Caco-2 (cell line): ENCODE measurements around the gene FRMD4A. TPM values are rescaled to one million over a fixed set of nuclear protein-coding genes. Genes with fewer than 3 reads are reported as not detected.

Experiments
- BruUV-seq: library from RNA; stranded (reverse); fragments of 400-500 nt; replicated peaks from 2 replicates; lab custom pipeline; 2021; lab: Mats Ljungman, UMichigan
- CTCF ChIA-PET: fragments of 300-600 bp; sonication (Branson Sonifier 250); formaldehyde crosslinking; loops from one replicate; lab custom pipeline; 2022; ENCODE audit warnings: antibody characterized with exemption; lab: Charles Lee
- POLR2A ChIA-PET: fragments of 300-600 bp; sonication (Branson Sonifier 250); formaldehyde crosslinking; loops from one replicate; lab custom pipeline; 2022; ENCODE audit warnings: antibody characterized with exemption; lab: Charles Lee
- DNase-seq, 2 experiments: peaks; one replicate each; pipeline versions ENCODE4 v3.0.0 to v3.0.0-alpha.2; 2020 to 2022
- H3K27me3 ChIP-seq: replicated peaks from 2 replicates; pipeline ENCODE4 v1.6.0; 2011; ENCODE audit warnings: low read length; ENCODE audit not compliant: control insufficient read depth, insufficient read depth
- H3K36me3 ChIP-seq: 2 replicates; pipeline ENCODE4 v1.5.1; 2011; ENCODE audit warnings: low read length; ENCODE audit not compliant: control insufficient read depth, insufficient read depth
- H3K4me1 ChIP-seq: fragments of 250-450 bp; sonication (Bioruptor Pico); 2 replicates; pipeline ENCODE4 v1.5.1; 2020; ENCODE audit warnings: mild to moderate bottlenecking
- H3K4me3 ChIP-seq: 2 replicates; pipeline ENCODE4 v1.5.1; 2011; ENCODE audit warnings: low read depth, mild to moderate bottlenecking, control low read depth, low read length
- H3K9me3 ChIP-seq: fragments of 250-450 bp; sonication (Bioruptor Pico); 2 replicates; pipeline ENCODE4 v1.5.1; 2020; ENCODE audit warnings: mild to moderate bottlenecking, moderate library complexity
- H3K27ac Mint-ChIP-seq: one replicate; pipeline ENCODE4 v1.8.0; 2022; ENCODE audit warnings: mixed read lengths; ENCODE audit not compliant: unreplicated experiment
- H3K27me3 Mint-ChIP-seq: one replicate; pipeline ENCODE4 v1.8.0; 2022; ENCODE audit warnings: mixed read lengths; ENCODE audit not compliant: insufficient read depth, unreplicated experiment
- H3K36me3 Mint-ChIP-seq: one replicate; pipeline ENCODE4 v1.8.0; 2022; ENCODE audit warnings: mild to moderate bottlenecking, mixed read lengths; ENCODE audit not compliant: insufficient read depth, unreplicated experiment
- H3K4me1 Mint-ChIP-seq: one replicate; pipeline ENCODE4 v1.8.0; 2022; ENCODE audit warnings: low read depth, mixed read lengths; ENCODE audit not compliant: unreplicated experiment
- H3K4me3 Mint-ChIP-seq: one replicate; pipeline ENCODE4 v1.8.0; 2022; ENCODE audit warnings: mild to moderate bottlenecking, moderate library complexity, mixed read lengths; ENCODE audit not compliant: unreplicated experiment
- H3K9me3 Mint-ChIP-seq: one replicate; pipeline ENCODE4 v1.8.0; 2022; ENCODE audit warnings: mixed read lengths; ENCODE audit not compliant: unreplicated experiment
- intact Hi-C: fragments of 100-400 bp; cut with micrococcal nuclease; formaldehyde crosslinking; loops from one replicate; pipeline ENCODE4 v1.10.0; 2022; ENCODE audit not compliant: unreplicated experiment
- total RNA-seq: library from RNA; stranded (reverse); gene quantifications from 2 replicates; pipeline ENCODE4 v1.2.3, GENCODE V29; 2022
- TF ChIP-seq, protein P1 (sequence below), 2 experiments: fragments of 200-600 bp in 1 of 2; IDR thresholded peaks; 1 replicate in 1 of 2; 2 replicates in 1 of 2; pipeline versions ENCODE4 v1.5.1 to v1.8.0; 2011 to 2022; ENCODE audit warnings: antibody characterized with exemption in 1 of 2, control low read depth in 1 of 2, inconsistent platforms in 1 of 2, low read depth in 1 of 2, low read length in 1 of 2, mild to moderate bottlenecking in 1 of 2, moderate library complexity in 1 of 2; ENCODE audit not compliant: insufficient read depth in 1 of 2, severe bottlenecking in 1 of 2, unreplicated experiment in 1 of 2

The FRMD4A gene
- total RNA-seq, 1 experiment from 2014 or later, result 52.1 TPM

DNA sequence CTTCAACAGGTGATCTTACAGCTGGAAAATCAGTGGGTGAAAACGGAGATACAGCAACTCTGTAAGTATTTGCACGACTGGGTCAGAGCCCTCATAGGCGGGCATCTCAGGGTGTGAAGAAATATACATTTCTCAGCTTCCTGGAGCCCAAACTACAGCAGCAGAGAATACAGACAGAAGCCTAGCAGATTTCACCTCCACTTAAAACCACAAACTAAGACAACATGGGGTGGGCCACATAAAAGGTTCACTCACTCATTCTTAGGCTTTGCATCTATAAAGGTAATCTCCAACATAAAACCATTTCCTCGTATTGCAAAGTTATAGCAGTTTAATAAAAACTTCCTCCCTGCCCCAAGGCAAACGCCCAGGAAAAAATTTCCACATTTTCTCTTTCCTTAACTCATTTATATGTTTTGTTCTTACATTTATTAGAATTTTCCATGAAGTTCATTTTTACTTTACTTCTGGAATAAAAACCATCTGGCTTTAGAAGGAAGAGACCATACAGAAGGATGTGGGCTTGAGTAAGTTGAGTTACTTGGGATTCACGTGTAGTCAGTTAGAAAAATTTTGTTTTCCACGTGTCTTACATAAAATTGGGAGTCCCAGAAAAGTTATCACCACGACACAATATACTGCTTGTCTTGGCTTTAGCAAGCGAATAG, 327.1 kb downstream of the FRMD4A start:
- H3K4me3 ChIP-seq, result no peak overlapping the region
- intact Hi-C loops, result no loop called here
- Mint-ChIP-seq H3K4me3 (no peak overlapping the region), H3K27me3 (peaks cover 16% of the 10 kb centered on the region), H3K36me3 (no peaks in the 10 kb centered on the region), H3K27ac (no peak overlapping the region), H3K4me1 (no peaks in the 10 kb centered on the region), H3K9me3 (peaks cover 8% of the 10 kb centered on the region)
- no TSS peak for BruUV-seq
- no peaks in the 10 kb centered on the region for H3K9me3 ChIP-seq
- TF ChIP-seq, protein P1, sequence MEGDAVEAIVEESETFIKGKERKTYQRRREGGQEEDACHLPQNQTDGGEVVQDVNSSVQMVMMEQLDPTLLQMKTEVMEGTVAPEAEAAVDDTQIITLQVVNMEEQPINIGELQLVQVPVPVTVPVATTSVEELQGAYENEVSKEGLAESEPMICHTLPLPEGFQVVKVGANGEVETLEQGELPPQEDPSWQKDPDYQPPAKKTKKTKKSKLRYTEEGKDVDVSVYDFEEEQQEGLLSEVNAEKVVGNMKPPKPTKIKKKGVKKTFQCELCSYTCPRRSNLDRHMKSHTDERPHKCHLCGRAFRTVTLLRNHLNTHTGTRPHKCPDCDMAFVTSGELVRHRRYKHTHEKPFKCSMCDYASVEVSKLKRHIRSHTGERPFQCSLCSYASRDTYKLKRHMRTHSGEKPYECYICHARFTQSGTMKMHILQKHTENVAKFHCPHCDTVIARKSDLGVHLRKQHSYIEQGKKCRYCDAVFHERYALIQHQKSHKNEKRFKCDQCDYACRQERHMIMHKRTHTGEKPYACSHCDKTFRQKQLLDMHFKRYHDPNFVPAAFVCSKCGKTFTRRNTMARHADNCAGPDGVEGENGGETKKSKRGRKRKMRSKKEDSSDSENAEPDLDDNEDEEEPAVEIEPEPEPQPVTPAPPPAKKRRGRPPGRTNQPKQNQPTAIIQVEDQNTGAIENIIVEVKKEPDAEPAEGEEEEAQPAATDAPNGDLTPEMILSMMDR (IDR thresholded peaks at IDR 0.05; ENCODE audit: insufficient read depth in 1 of 2, low read depth in 1 of 2, low read length in 1 of 2, severe bottlenecking in 1 of 2, unreplicated experiment in 1 of 2), result no peak
- H3K36me3 ChIP-seq, result no peaks in the 10 kb centered on the region
- no peaks in the 10 kb centered on the region for H3K27me3 ChIP-seq
- CTCF ChIA-PET, result no interaction called here
- H3K4me1 ChIP-seq, result no peaks in the 10 kb centered on the region
- POLR2A ChIA-PET, result interaction anchor here (0.7 kb wide), 1 partner anchor 182 kb away, joined by 3 read pairs; no protein-coding TSS in a partner anchor
- no peak for DNase-seq

DNA sequence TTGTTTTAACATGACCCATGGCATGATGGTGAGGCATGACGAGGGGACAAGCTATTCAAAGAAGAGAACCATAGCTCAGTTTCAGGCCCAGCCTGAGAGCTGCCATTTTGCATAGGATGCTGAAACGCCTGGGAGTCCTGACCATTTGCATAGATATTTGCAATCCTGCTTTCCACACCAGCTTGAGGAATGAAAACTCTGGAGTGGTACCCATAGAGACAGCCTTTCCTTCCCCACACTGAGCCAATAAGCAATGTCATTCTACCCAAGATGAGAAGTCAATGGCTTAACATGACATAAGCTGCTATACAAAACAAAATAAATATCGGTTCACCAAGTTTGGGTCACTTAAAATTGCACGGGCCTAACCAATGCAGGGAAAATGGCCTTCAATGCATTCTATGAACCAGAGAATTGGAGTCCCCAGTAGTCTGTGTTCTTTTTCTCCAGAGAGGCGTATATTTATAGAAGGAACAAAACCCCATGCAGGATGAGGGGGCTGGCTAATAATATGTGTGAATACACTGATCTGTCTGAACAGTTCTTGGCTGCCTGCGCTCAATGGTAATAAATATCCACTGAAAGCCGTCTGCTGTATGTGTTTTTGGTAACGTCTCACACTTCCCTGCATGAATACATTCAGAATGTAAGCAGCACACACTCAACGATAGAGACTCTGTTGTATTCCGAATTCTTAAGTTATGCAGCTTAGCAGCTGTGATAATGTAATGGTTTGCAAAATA, 329.3 kb downstream of the FRMD4A start:
- Mint-ChIP-seq H3K9me3 (peaks cover 23% of the 10 kb centered on the region), H3K27me3 (peaks cover 15% of the 10 kb centered on the region), H3K36me3 (no peaks in the 10 kb centered on the region), H3K27ac (no peak overlapping the region), H3K4me1 (no peaks in the 10 kb centered on the region), H3K4me3 (no peak overlapping the region)
- Histone ChIP-seq H3K9me3 (no peaks in the 10 kb centered on the region), H3K36me3 (no peaks in the 10 kb centered on the region), H3K27me3 (no peaks in the 10 kb centered on the region), H3K4me3 (no peak overlapping the region), H3K4me1 (no peaks in the 10 kb centered on the region)
- TF ChIP-seq, protein P1 (IDR thresholded peaks at IDR 0.05; ENCODE audit: insufficient read depth in 1 of 2, low read depth in 1 of 2, low read length in 1 of 2, severe bottlenecking in 1 of 2, unreplicated experiment in 1 of 2), result no peak
- intact Hi-C loops, result no loop called here
- ChIA-PET CTCF (no interaction called here), POLR2A (no interaction called here)
- no peak for DNase-seq
- BruUV-seq, result no TSS peak

DNA sequence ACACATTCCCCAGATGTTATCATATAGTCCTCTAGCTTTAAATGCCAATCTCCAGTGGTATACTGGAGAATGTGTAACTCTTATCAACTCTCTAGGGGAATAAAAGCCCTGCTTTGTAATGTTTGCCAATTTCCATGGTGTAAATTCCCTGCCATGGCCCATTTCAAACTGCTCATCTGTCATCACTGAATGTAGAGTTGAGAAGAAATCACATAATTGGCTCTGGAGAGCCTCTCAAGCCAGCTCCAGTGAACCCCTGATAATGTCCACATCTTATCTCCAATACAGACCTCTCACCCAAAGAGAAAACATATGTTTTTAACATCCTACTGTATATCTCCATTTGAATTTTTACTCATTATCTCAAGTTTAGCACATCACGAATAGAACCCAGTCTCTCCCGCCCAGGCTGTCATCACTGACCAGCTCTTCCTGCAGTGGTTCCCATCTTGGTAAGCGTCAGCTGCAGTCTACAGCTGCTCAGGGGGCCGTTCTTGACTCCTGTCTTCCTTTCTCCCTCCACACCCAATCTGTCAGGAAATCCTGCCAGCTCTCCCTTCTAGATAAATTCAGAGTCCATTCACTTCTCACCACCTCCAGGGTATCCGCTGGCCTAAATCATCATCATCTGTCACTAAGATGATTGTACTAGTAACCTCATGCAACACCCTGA, 332.4 kb downstream of the FRMD4A start:
- no peaks in the 10 kb centered on the region for H3K4me1 ChIP-seq
- H3K27me3 ChIP-seq, result no peaks in the 10 kb centered on the region
- no peaks in the 10 kb centered on the region for H3K36me3 ChIP-seq
- intact Hi-C loops, result loop anchor here (5.0 kb wide), 1 partner anchor 211 kb away; no protein-coding TSS in a partner anchor
- H3K4me3 Mint-ChIP-seq, result no peak overlapping the region
- no peaks in the 10 kb centered on the region for H3K9me3 ChIP-seq
- DNase-seq, result no peak
- ChIA-PET CTCF (no interaction called here), POLR2A (no interaction called here)
- no peaks in the 10 kb centered on the region for H3K4me1 Mint-ChIP-seq
- peaks cover 23% of the 10 kb centered on the region for H3K9me3 Mint-ChIP-seq
- TF ChIP-seq, protein P1 (IDR thresholded peaks at IDR 0.05; ENCODE audit: insufficient read depth in 1 of 2, low read depth in 1 of 2, low read length in 1 of 2, severe bottlenecking in 1 of 2, unreplicated experiment in 1 of 2), result no peak
- H3K4me3 ChIP-seq, result no peak overlapping the region
- no peaks in the 10 kb centered on the region for H3K36me3 Mint-ChIP-seq
- no peak overlapping the region for H3K27ac Mint-ChIP-seq
- H3K27me3 Mint-ChIP-seq, result peaks cover 12% of the 10 kb centered on the region
- BruUV-seq, result no TSS peak
